Endothelial cell of umbilical vein (primary cell): ENCODE measurements around the gene KIAA0232. TPM values are rescaled to one million over a fixed set of nuclear protein-coding genes. Genes with fewer than 3 reads are reported as not detected.

ENCODE experiments used
- BruUV-seq: library from RNA; stranded (reverse); fragments of 400-500 nt; replicated peaks from 2 replicates; lab custom pipeline; 2021; lab: Mats Ljungman, UMichigan
- CTCF ChIA-PET: fragments of 300-600, 350-600 bp; sonication (Branson Sonifier 250); formaldehyde crosslinking; loops from one replicate; lab custom pipeline; 2021; ENCODE audit warnings: antibody characterized with exemption, inconsistent platforms; lab: Charles Lee
- POLR2A ChIA-PET: fragments of 300-600, 350-600 bp; sonication (Branson Sonifier 250); formaldehyde crosslinking; loops from one replicate; lab custom pipeline; 2021; ENCODE audit warnings: antibody characterized with exemption, inconsistent platforms; lab: Charles Lee
- DNase-seq: peaks from one replicate; pipeline ENCODE4 v3.0.0-alpha.2; 2011; ENCODE audit warnings: low read depth, low spot score
- FAIRE-seq: peaks from 2 replicates; lab custom pipeline; 2011; peaks lifted over from hg19 to GRCh38; lab: Jason Lieb, UNC
- H2AFZ ChIP-seq: 2 replicates; pipeline ENCODE4 v1.6.0; 2012; ENCODE audit warnings: low read depth, low read length, control low read depth, inconsistent platforms
- H3K27ac ChIP-seq: 2 replicates; pipeline ENCODE4 v1.5.1; 2011; ENCODE audit warnings: low read depth, mild to moderate bottlenecking, control low read depth, low read length, moderate library complexity; ENCODE audit not compliant: insufficient read depth
- H3K27me3 ChIP-seq, 2 experiments: 2 replicates each; pipeline versions ENCODE4 v1.6.0 to v1.6.1; 2011; ENCODE audit warnings: low read length in 2 of 2, mixed read lengths in 1 of 2; ENCODE audit not compliant: control insufficient read depth in 2 of 2, insufficient read depth in 2 of 2
- H3K36me3 ChIP-seq, 2 experiments: 2 replicates in 1 of 2; 3 replicates in 1 of 2; pipeline ENCODE4 v1.5.1; 2011; ENCODE audit warnings: low read length in 2 of 2, mild to moderate bottlenecking in 1 of 2, moderate library complexity in 1 of 2; ENCODE audit not compliant: control insufficient read depth in 2 of 2, insufficient read depth in 2 of 2; ENCODE audit errors: extremely low read depth in 1 of 2
- H3K4me1 ChIP-seq: 3 replicates; pipeline ENCODE4 v1.5.1; 2011; ENCODE audit warnings: mild to moderate bottlenecking, low read length; ENCODE audit not compliant: control insufficient read depth, insufficient read depth; ENCODE audit errors: extremely low read depth
- H3K4me2 ChIP-seq: 2 replicates; pipeline ENCODE4 v1.6.1; 2011; ENCODE audit warnings: low read length, control low read depth, mixed read lengths; ENCODE audit not compliant: insufficient read depth
- H3K4me3 ChIP-seq, 3 experiments: fragments of 200-600 bp in 1 of 3; sonication (generic), shearing (Covaris generic) in 1 of 3; replicated peaks in 1 of 3; 2 replicates each; pipeline ENCODE4 v1.5.1; 2011 to 2016; ENCODE audit warnings: control low read depth in 3 of 3, low read length in 3 of 3, mild to moderate bottlenecking in 2 of 3, inconsistent platforms in 1 of 3, low read depth in 1 of 3, moderate library complexity in 1 of 3; ENCODE audit not compliant: insufficient read depth in 1 of 3
- H3K79me2 ChIP-seq: 2 replicates; pipeline ENCODE4 v1.6.0; 2012; ENCODE audit warnings: low read length, inconsistent platforms; ENCODE audit not compliant: control insufficient read depth, insufficient read depth
- H3K9ac ChIP-seq: replicated peaks from 2 replicates; pipeline ENCODE3; 2011; ENCODE audit warnings: low read length, control low read depth; ENCODE audit not compliant: insufficient read depth; ENCODE audit errors: extremely low read depth
- H3K9me1 ChIP-seq: replicated peaks from 3 replicates; pipeline ENCODE4 v1.6.0; 2011; ENCODE audit warnings: mild to moderate bottlenecking, low read length; ENCODE audit not compliant: control insufficient read depth, insufficient read depth; ENCODE audit errors: extremely low read depth
- H3K9me3 ChIP-seq: replicated peaks from 2 replicates; pipeline ENCODE4 v1.5.1; 2012; ENCODE audit warnings: low read length, inconsistent platforms; ENCODE audit not compliant: control insufficient read depth, insufficient read depth
- H4K20me1 ChIP-seq: replicated peaks from 2 replicates; pipeline ENCODE3; 2011; ENCODE audit warnings: mild to moderate bottlenecking, low read length; ENCODE audit not compliant: control insufficient read depth, insufficient read depth; ENCODE audit errors: extremely low read depth
- EZH2 ChIP-seq: IDR thresholded peaks from 2 replicates; pipeline ENCODE4 v1.6.1; 2012; ENCODE audit warnings: borderline replicate concordance, low read depth, mild to moderate bottlenecking, moderate library complexity, low read length, inconsistent platforms; ENCODE audit not compliant: severe bottlenecking
- FOS ChIP-seq: IDR thresholded peaks from 2 replicates; pipeline ENCODE4 v1.6.1; 2011; ENCODE audit warnings: mild to moderate bottlenecking, low read length, moderate library complexity, borderline replicate concordance; ENCODE audit not compliant: insufficient read depth
- GATA2 ChIP-seq: IDR thresholded peaks from 2 replicates; pipeline ENCODE4 v1.7.0; 2011; ENCODE audit warnings: low read depth, mild to moderate bottlenecking, moderate library complexity, mixed read lengths, low read length; ENCODE audit not compliant: insufficient read length, insufficient read depth
- JUN ChIP-seq: IDR thresholded peaks from 2 replicates; pipeline ENCODE4 v1.6.1; 2011; ENCODE audit warnings: borderline replicate concordance, low read depth; ENCODE audit not compliant: insufficient read length, insufficient read depth
- MYC ChIP-seq: IDR thresholded peaks from one replicate; pipeline ENCODE4 v1.6.1; 2011; ENCODE audit warnings: mild to moderate bottlenecking, low read depth, low read length
- POLR2A ChIP-seq: IDR thresholded peaks from 2 replicates; pipeline ENCODE4 v1.6.1; 2012; ENCODE audit warnings: low read depth, mild to moderate bottlenecking, control low read depth, low read length
- POLR2AphosphoS5 ChIP-seq: IDR thresholded peaks from 2 replicates; pipeline ENCODE4 v1.6.1; 2012; ENCODE audit warnings: low read depth, mild to moderate bottlenecking, control low read depth, low read length, moderate library complexity; ENCODE audit not compliant: insufficient read depth
- dilution Hi-C: fragments of 300-500 bp; cut with MboI; formaldehyde crosslinking; loops from one replicate; pipeline ENCODE4 v1.15.0; 2019; ENCODE audit warnings: low sequenced_read_pairs; ENCODE audit not compliant: extremely low pct_ligation_motif_present
- intact Hi-C: fragments of 100-400 bp; cut with micrococcal nuclease; formaldehyde crosslinking; loops from one replicate; pipeline ENCODE4 v1.10.0; 2022
- polyA plus RNA-seq, 4 experiments: library from polyadenylated mRNA; depleted of rRNA in 3 of 4; stranded (reverse) in 3 of 4; unstranded in 1 of 4; fragments of >200 nt; gene quantifications; 2 replicates each; pipeline versions ENCODE4 v1.2.1 to v1.2.3, GENCODE V29; 2011 to 2012; ENCODE audit warnings: missing spikeins in 1 of 4
- total RNA-seq: library from RNA; stranded (reverse); gene quantifications from 2 replicates; pipeline ENCODE4 v1.2.3, GENCODE V29; 2021
- TF ChIP-seq, protein P1 (sequence below): IDR thresholded peaks from 2 replicates; pipeline ENCODE4 v1.6.1; 2011; ENCODE audit not compliant: insufficient read depth, insufficient read length
- TF ChIP-seq, protein P2 (sequence below), 2 donors: IDR thresholded peaks; 1 replicate in 1 of 2; 2 replicates in 1 of 2; pipeline ENCODE4 v1.5.1; 2011; ENCODE audit warnings: low read length in 2 of 2, mild to moderate bottlenecking in 2 of 2, moderate library complexity in 2 of 2, control low read depth in 1 of 2, inconsistent platforms in 1 of 2, low read depth in 1 of 2; ENCODE audit not compliant: insufficient read depth in 1 of 2; ENCODE audit errors: extremely low read depth in 1 of 2

Gene KIAA0232
- total and polyA plus RNA-seq, 2 donors (not counting 3 experiments of a cell fraction or from before 2014, with no cell fraction given), result 5.3 to 18.4 TPM

DNA sequence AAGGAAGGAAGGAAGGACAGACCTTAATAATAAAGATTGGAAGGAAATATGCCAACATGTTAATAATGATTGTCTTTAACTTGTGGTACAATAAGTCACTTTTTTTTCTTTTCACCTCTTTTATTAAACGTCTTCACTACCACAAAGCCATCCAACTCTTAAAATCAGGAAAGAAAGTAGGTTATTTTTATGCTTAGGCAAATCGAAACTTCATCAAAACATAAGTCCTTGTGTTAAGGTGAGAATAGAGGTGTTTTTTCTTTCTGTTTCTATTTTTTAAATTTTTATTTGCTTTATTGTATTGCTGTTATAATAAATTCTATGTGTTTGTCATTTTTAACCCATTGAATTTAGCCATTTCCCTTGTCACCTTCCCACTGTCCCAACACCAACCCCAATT is 40.0 kb upstream of the KIAA0232 start:
- Histone ChIP-seq H3K4me2 (no peak overlapping the region), H3K9ac (no peak overlapping the region), H3K27me3 (peaks cover 0 to 1% of the 10 kb centered on the region in 2 experiments), H3K9me1 (no peaks in the 10 kb centered on the region), H3K36me3 (no peaks in the 10 kb centered on the region), H4K20me1 (no peaks in the 10 kb centered on the region), H3K79me2 (no peaks in the 10 kb centered on the region), H3K4me1 (no peaks in the 10 kb centered on the region), H3K4me3 (no peak overlapping the region), H3K9me3 (no peaks in the 10 kb centered on the region), H3K27ac (no peak overlapping the region), H2AFZ (no peak overlapping the region)
- POLR2A ChIA-PET, result no interaction called here
- intact Hi-C loops, result no loop called here
- BruUV-seq, result no TSS peak
- DNase-seq (no peak), FAIRE-seq (no peak)
- dilution Hi-C loops, result no loop called here
- TF ChIP-seq MYC, result no peak
- no peak for TF ChIP-seq POLR2A
- TF ChIP-seq, protein P1, sequence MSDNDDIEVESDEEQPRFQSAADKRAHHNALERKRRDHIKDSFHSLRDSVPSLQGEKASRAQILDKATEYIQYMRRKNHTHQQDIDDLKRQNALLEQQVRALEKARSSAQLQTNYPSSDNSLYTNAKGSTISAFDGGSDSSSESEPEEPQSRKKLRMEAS, result no peak
- TF ChIP-seq FOS, result no peak
- TF ChIP-seq, protein P2, sequence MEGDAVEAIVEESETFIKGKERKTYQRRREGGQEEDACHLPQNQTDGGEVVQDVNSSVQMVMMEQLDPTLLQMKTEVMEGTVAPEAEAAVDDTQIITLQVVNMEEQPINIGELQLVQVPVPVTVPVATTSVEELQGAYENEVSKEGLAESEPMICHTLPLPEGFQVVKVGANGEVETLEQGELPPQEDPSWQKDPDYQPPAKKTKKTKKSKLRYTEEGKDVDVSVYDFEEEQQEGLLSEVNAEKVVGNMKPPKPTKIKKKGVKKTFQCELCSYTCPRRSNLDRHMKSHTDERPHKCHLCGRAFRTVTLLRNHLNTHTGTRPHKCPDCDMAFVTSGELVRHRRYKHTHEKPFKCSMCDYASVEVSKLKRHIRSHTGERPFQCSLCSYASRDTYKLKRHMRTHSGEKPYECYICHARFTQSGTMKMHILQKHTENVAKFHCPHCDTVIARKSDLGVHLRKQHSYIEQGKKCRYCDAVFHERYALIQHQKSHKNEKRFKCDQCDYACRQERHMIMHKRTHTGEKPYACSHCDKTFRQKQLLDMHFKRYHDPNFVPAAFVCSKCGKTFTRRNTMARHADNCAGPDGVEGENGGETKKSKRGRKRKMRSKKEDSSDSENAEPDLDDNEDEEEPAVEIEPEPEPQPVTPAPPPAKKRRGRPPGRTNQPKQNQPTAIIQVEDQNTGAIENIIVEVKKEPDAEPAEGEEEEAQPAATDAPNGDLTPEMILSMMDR (IDR thresholded peaks at IDR 0.05; ENCODE audit: extremely low read depth in 1 of 2, insufficient read depth in 1 of 2, low read depth in 1 of 2, low read length in 2 of 2), result no peak
- no peak for TF ChIP-seq JUN
- TF ChIP-seq POLR2AphosphoS5, result no peak
- TF ChIP-seq GATA2, result no peak
- TF ChIP-seq EZH2, result no peak
- CTCF ChIA-PET, result interaction anchor here (1.3 to 1.4 kb wide), 2 partner anchors 22 to 131 kb away, joined by 4 read pairs; no protein-coding TSS in a partner anchor
